Measurements from ENCODE around the gene DYNC1H1. TPM values are rescaled to one million over a fixed set of nuclear protein-coding genes. Genes with fewer than 3 reads are reported as not detected.

Gene DYNC1H1
- total RNA-seq, 1 experiment from 2014 or later, result 606 TPM

GRCh38 chr14:101956179-101956885 is 8.0 kb upstream of the DYNC1H1 start:
- no peaks in the 10 kb centered on the region for H4K20me1 ChIP-seq (ENCODE audit: low read length)
- POLR2A ChIA-PET (ENCODE audit: unreplicated experiment), result interaction anchor here (0.7 kb wide), 1 partner anchor 258 kb away, joined by 3 read pairs; no protein-coding TSS in a partner anchor
- H3K27ac ChIP-seq (ENCODE audit: low read length), result no peak overlapping the region
- intact Hi-C loops (cut with micrococcal nuclease), result no loop called here
- BruUV-seq (replicated peaks), result no TSS peak
- ATAC-seq (no peak), DNase-seq (no peak)
- H3K4me1 ChIP-seq (ENCODE audit: insufficient read depth, low read length), result peaks cover 2% of the 10 kb centered on the region
- H3K4me2 ChIP-seq (ENCODE audit: low read length), result no peak overlapping the region
- no peak overlapping the region for H3K9ac ChIP-seq (ENCODE audit: low read length)
- no peaks in the 10 kb centered on the region for H3K27me3 ChIP-seq (ENCODE audit: low read length)
- no peak overlapping the region for H2AFZ ChIP-seq (ENCODE audit: low read length)
- H3F3A ChIP-seq (ENCODE audit: low read length, unreplicated experiment), result no peaks in the 10 kb centered on the region
- TF ChIP-seq EZH2phosphoT487 (IDR thresholded peaks at IDR 0.05; ENCODE audit: borderline replicate concordance, low read length), result no peak
- no peak for TF ChIP-seq EZH2 (IDR thresholded peaks at IDR 0.05; ENCODE audit: low read length, unreplicated experiment)
- TF ChIP-seq CTCF (conservative IDR thresholded peaks at IDR 0.05; ENCODE audit: low read depth, low read length), result no peak
- H3K9me3 ChIP-seq (ENCODE audit: low read length), result no peaks in the 10 kb centered on the region
- no peaks in the 10 kb centered on the region for H3K79me2 ChIP-seq (ENCODE audit: low read length)
- CTCF ChIA-PET, result no interaction called here
- H3K9me2 ChIP-seq (replicated peaks; ENCODE audit: low read length), result no peaks in the 10 kb centered on the region
- H3K36me3 ChIP-seq (ENCODE audit: low read depth, low read length), result no peaks in the 10 kb centered on the region
- H3K4me3 ChIP-seq (ENCODE audit: low read length), result no peak overlapping the region

GRCh38 chr14:101957406-101958234 is 6.8 kb upstream of the DYNC1H1 start:
- ChIA-PET CTCF (no interaction called here), POLR2A (ENCODE audit: unreplicated experiment) (interaction anchor here (0.6 kb wide), 1 partner anchor 144 kb away, joined by 4 read pairs; no protein-coding TSS in a partner anchor)
- H2AFZ ChIP-seq (ENCODE audit: low read length), result no peak overlapping the region
- H3F3A ChIP-seq (ENCODE audit: low read length, unreplicated experiment), result no peaks in the 10 kb centered on the region
- DNase-seq, result no peak
- H3K4me1 ChIP-seq (ENCODE audit: insufficient read depth, low read length), result peaks cover 14% of the 10 kb centered on the region
- no peaks in the 10 kb centered on the region for H3K9me3 ChIP-seq (ENCODE audit: low read length)
- no peak overlapping the region for H3K9ac ChIP-seq (ENCODE audit: low read length)
- BruUV-seq (replicated peaks), result no TSS peak
- TF ChIP-seq EZH2 (IDR thresholded peaks at IDR 0.05; ENCODE audit: low read length, unreplicated experiment) (no peak), CTCF (conservative IDR thresholded peaks at IDR 0.05; ENCODE audit: low read depth, low read length) (no peak)
- H3K79me2 ChIP-seq (ENCODE audit: low read length), result no peaks in the 10 kb centered on the region
- intact Hi-C loops (cut with micrococcal nuclease), result no loop called here
- no peaks in the 10 kb centered on the region for H3K9me2 ChIP-seq (replicated peaks; ENCODE audit: low read length)
- H3K27me3 ChIP-seq (ENCODE audit: low read length), result no peaks in the 10 kb centered on the region
- H3K4me3 ChIP-seq (ENCODE audit: low read length), result no peak overlapping the region
- no peak for ATAC-seq
- no peaks in the 10 kb centered on the region for H4K20me1 ChIP-seq (ENCODE audit: low read length)
- no peak overlapping the region for H3K4me2 ChIP-seq (ENCODE audit: low read length)
- no peak overlapping the region for H3K27ac ChIP-seq (ENCODE audit: low read length)
- H3K36me3 ChIP-seq (ENCODE audit: low read depth, low read length), result no peaks in the 10 kb centered on the region
